GM19035 (cell line): ENCODE results near the gene ZNF474.

ENCODE experiments used
- ATAC-seq: cut with Tn5 transposase; IDR thresholded peaks from one replicate; pipeline ENCODE4 v1.9.1; 2021; ENCODE audit not compliant: unreplicated experiment

Gene ZNF474

DNA sequence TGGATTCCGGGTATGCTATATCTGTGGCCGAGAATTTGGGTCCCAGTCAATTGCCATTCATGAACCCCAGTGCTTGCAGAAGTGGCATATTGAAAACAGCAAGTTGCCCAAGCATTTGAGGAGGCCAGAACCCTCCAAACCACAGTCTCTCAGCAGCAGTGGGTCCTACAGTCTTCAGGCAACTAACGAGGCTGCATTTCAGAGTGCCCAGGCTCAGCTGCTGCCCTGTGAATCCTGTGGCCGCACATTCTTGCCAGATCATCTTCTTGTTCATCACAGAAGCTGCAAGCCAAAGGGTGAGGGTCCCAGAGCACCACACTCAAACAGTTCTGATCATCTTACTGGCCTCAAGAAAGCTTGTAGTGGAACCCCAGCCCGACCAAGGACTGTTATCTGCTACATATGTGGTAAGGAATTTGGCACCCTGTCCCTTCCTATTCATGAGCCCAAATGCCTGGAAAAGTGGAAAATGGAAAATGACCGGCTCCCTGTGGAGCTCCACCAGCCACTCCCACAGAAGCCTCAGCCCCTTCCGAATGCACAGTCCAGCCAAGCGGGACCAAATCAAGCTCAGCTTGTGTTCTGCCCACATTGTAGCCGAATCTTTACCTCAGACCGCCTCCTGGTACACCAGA is 23.0 kb downstream of the ZNF474 start:
- no peak for ATAC-seq

DNA sequence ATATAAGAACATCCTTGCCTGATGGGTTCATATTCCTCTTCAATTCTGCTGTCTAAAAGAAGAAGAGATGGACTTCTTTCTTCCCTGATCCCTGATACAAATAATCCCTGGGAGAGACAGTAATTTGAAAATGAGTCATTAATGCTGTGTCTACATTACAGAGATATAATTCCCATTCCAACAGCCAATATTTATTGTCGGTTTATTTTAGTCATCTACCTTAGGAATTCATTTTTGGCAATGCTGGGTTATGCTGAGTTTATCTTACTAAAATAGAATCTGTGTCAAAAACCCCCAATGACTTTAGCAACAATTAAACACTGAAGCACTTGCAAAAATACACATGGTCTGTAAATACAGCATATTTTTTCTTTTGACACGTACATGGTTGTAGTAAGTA is 23.9 kb downstream of the ZNF474 start:
- ATAC-seq: no peak

DNA sequence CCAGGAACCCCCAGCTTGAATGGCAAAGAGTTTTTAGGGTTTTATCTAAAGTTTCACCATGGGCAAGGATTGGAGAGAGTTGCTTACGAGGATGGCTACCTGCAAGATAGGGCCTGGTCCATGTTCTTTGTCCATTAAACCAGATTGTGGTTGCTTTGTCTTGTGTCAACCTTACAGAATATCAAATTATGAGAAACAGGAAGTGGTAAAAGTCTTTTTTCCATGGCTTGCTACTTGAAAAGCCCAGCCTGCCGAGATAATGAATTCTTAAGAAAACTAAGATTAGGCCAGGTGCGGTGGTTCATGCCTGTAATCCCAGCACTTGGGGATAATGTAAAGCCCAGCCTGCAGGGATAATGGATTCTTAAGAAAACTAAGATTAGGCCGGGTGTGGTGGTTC is 24.4 kb downstream of the ZNF474 start:
- no peak for ATAC-seq

- no peak for ATAC-seq
These were observed 25.1 kb downstream of the ZNF474 start for GRCh38 chr5:122154491-122154890.

DNA sequence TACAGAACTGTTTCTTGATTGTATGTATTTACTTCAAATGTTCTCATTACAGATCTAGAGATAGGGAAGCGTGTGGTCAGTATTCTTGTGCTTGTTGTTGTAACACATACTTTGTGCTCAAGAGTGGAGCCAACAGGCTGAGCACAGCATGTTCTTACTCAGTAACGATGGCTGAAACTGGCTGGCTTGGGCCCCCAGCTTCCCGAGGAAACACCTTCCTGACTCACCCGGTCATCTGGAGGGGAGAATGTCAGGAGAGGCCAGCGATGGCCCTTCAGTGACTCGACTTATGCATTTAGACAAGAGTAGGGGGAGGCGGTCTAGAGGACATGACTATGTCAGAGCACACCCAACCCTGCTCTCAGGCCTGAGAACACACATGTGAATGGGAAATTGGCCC is 25.6 kb downstream of the ZNF474 start:
- ATAC-seq: no peak

DNA sequence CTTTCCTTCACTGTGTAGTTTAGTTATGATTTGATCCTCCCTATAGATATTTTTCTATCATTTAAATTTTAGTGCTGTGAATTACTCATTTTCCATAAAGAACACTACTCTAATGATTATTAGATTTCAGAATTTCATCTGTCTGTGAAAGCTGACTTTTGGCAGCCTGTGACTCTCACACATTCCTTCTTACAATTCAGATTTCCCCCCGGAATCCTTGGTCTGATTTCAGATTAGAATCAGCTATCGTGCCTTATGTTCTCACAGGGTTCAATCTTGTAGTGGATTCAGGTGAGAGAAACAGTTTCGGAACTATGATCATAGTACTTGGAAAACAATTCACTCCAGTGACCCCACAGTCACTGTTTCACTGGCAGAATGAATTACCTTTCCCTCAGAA is 26.2 kb downstream of the ZNF474 start:
- no peak for ATAC-seq

DNA sequence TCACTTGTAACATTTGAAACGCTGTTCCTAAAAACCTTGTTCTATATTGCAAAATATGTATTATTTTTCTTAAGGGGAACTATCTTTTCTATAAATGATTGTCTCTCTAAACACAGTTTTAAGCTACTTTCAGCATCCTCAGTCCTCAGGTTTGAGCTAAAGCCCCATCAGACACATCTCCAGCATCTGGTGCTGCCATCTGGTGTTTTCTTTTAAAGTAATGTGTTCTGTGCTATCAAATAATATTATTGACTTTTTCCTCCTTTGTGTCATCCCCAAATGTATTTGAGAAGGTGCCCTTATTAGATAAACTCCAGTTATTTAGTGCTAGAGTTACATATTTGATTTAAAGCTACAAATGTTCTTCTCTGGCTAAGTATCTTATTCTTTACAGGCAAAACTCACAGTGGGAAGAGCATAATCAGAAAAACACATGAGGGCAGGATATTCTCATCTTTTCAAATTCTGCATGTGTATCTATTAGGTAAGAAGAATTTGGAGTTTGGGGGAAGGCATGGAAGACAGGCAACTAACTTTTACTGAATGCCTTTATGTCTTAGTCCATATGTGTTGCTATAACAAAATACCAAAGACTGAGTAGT is 27.5 kb downstream of the ZNF474 start:
- no peak for ATAC-seq

DNA sequence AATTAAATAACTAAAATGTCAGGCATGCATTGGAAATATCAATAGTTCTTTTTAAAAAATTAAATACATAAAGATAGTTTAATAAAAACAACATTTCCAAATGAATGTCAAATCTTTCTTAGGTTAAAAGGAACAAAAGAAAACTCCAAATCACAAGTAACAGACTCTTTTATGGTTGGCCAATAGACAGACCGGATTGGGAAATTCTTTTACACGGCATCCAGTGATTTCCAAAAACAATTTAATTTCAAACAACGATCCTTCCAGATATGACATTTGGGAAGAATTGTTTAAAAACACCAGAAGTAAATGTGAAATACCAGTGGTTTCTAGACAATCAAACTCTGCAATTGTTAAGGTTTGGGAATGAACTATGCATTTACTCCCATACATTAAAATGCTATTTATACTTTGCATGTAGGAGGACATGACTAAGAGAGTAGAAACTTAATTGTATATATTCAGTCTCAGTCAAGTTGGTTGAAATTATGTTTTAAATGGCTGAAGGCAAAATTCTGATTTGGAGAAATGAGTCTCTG is 32.8 kb downstream of the ZNF474 start:
- ATAC-seq: no peak

DNA sequence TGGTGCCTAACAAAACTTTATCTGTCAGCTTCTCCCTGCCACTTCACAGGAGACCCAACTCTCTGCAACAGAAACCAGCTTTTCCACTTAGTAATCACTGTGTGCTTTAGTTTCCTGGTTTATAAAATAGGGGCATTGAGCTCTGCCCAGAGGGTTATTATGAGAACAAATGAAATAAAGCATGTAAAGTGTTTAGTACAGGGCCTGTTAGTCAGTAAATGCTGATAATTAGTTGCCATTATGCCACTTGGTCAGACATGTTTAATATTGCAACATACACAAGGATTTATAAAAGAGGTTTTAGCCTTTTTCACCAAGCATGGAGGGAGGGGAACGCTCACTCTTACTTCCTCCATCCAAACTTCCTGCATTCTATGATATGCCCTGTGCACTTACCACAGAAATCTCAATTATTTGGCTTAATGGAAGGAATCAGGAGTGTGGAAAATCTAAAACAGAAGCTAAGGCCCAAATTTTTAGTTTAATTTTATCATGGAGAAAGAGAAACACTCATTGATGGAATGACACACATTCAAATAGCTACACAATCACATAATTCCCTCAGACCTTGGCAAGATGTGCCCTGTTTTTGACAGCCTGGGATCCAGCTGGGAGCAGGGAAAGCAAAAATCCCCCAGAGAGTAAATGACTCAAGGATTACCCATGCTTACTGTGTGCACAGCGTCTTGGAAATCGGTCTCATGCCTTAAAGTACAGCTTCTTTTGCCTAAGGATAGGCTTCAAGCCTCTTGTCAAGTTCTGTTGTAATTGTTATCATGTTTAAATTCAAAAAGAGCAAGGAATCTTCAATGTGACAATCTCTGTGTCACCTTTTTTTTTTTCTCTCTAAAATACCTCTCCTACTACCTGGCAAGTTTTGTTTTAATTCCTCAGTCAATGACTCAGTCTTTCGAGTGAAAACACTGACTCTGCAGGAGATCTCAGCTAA is 34.0 kb downstream of the ZNF474 start:
- ATAC-seq: no peak

GRCh38 chr5:122164070-122164435 is 34.7 kb downstream of the ZNF474 start:
- ATAC-seq: no peak

DNA sequence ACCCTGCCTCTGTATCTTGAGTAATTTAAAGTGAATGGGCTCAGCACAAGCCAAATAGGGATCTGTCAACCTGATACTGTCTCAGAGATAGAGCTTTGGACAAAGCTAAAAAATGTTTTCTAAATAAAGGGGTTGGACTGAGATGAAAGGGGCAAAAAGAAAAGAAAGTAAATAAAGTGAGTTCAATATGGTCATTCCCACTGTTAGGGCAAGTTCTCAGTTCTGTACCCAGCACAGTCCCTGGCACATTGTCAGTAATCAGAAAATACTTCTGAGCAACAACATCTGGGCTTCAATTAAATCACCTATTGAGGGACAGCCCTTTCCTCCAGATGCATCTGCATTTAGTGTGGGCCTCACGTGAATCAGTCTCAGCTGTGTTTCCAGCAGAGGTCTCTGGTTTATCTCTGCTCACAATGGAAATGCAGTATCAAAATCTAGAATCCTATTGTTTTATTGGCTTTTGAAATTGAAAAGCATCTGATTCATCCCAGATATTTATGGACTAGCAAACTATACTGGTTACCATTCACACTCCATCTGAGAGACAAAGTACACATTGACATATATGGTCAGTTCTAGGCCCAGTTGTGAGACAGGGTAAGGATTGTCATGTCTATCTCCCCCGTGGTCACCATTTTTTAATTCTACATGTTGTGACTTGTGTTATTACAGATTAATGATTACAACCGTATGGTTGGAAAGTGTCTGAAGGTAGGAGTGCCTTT is 35.6 kb downstream of the ZNF474 start:
- ATAC-seq: no peak

- no peak for ATAC-seq
These were observed 36.3 kb downstream of the ZNF474 start for GRCh38 chr5:122165559-122166078.

- no peak for ATAC-seq
These were observed 40.2 kb downstream of the ZNF474 start for GRCh38 chr5:122169350-122170103.

DNA sequence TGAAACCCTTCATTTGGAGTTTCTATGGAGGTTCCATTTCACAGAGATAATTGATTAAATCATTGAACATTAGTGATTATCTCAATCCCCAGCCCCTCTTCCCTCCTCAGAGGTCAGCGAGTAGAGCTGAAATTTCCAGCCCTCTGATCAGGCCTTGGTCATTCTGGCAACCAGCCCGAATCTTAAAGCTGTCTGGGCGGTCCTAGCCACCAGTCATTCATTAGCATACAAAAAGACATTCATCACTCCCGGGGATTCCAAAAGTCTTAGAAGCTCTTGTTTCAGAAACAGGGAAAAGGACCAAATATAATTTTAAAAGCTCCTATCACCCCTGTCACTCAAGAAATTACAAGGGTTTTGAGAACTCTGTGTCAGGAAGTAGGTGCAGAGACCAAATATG is 41.3 kb downstream of the ZNF474 start:
- ATAC-seq: no peak

GRCh38 chr5:122172207-122172606 is 42.9 kb downstream of the ZNF474 start:
- no peak for ATAC-seq

GRCh38 chr5:122173474-122174415 is 44.4 kb downstream of the ZNF474 start:
- no peak for ATAC-seq

- ATAC-seq: no peak
These were observed 45.7 kb downstream of the ZNF474 start for GRCh38 chr5:122175091-122175490.

GRCh38 chr5:122175852-122176251 is 46.5 kb downstream of the ZNF474 start:
- ATAC-seq: no peak

GRCh38 chr5:122177161-122177560 is 47.8 kb downstream of the ZNF474 start:
- ATAC-seq: no peak
